ENCODE data around the gene LRMDA.

DNA sequence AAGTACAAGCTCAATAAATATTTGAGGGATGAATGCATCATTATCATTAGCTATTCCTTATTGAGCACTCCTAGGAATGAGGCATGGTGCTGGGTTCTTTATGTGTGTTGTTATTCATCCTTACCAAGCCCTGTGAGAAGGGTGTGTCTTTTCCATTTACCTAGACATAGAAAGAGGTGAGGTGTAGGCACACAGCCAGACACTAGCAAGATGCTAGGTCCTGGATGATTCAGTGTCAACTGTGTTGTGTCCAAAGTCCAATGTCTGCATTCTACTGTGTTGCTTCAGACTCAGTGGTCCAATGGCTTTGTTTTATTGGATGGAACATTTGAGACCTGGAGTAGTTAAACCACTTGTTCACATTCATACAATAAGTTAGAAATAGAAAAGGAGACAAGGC is 605.5 kb downstream of the LRMDA start:
- no peak for TF ChIP-seq POLR2A (IDR thresholded peaks at IDR 0.05; ENCODE audit: low read length)
- TF ChIP-seq, protein P1, sequence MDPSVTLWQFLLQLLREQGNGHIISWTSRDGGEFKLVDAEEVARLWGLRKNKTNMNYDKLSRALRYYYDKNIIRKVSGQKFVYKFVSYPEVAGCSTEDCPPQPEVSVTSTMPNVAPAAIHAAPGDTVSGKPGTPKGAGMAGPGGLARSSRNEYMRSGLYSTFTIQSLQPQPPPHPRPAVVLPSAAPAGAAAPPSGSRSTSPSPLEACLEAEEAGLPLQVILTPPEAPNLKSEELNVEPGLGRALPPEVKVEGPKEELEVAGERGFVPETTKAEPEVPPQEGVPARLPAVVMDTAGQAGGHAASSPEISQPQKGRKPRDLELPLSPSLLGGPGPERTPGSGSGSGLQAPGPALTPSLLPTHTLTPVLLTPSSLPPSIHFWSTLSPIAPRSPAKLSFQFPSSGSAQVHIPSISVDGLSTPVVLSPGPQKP (IDR thresholded peaks at IDR 0.05; ENCODE audit: low read depth, low read length): no peak
- TF ChIP-seq, protein P2, sequence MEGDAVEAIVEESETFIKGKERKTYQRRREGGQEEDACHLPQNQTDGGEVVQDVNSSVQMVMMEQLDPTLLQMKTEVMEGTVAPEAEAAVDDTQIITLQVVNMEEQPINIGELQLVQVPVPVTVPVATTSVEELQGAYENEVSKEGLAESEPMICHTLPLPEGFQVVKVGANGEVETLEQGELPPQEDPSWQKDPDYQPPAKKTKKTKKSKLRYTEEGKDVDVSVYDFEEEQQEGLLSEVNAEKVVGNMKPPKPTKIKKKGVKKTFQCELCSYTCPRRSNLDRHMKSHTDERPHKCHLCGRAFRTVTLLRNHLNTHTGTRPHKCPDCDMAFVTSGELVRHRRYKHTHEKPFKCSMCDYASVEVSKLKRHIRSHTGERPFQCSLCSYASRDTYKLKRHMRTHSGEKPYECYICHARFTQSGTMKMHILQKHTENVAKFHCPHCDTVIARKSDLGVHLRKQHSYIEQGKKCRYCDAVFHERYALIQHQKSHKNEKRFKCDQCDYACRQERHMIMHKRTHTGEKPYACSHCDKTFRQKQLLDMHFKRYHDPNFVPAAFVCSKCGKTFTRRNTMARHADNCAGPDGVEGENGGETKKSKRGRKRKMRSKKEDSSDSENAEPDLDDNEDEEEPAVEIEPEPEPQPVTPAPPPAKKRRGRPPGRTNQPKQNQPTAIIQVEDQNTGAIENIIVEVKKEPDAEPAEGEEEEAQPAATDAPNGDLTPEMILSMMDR (IDR thresholded peaks at IDR 0.05): no peak
- TF ChIP-seq HDAC2 (IDR thresholded peaks at IDR 0.05): no peak
- no peak for TF ChIP-seq PHF8 (IDR thresholded peaks at IDR 0.05; ENCODE audit: borderline replicate concordance, low read depth)

Measured in A549 (cell line).